ENCODE results near the gene VASN.

GRCh38 chr16:4362476-4363135 lies 9.0 kb upstream of the VASN start:
- no peak for TF ChIP-seq POLR2A (IDR thresholded peaks at IDR 0.05; ENCODE audit: low read depth, low read length)
- no peak for TF ChIP-seq ATF3 (IDR thresholded peaks at IDR 0.05; ENCODE audit: borderline replicate concordance, extremely low read depth, low read depth, low read length)
- no peak for TF ChIP-seq SIN3A (IDR thresholded peaks at IDR 0.05; ENCODE audit: low read depth, low read length)
- TF ChIP-seq CTCF (IDR thresholded peaks at IDR 0.05 in 2 of 3, conservative IDR thresholded peaks at IDR 0.05 in 1 of 3; ENCODE audit: control insufficient read depth in 2 of 3, extremely low read depth in 1 of 3, insufficient read depth in 1 of 3, low read depth in 3 of 3, low read length in 3 of 3) = no peak
- TF ChIP-seq SMAD1 (IDR thresholded peaks at IDR 0.05; ENCODE audit: low read depth, partially characterized antibody) = no peak
- no peak for TF ChIP-seq TAF1 (IDR thresholded peaks at IDR 0.05; ENCODE audit: borderline replicate concordance, low read depth, low read length)

Measured in GM12878 (cell line).